ENCODE measurements around the gene ARAF.

GRCh38 chrX:47577901-47578300, 16.9 kb downstream of the ARAF start:
- no peak for TF ChIP-seq CTCF (IDR thresholded peaks at IDR 0.05 in 2 of 3, conservative IDR thresholded peaks at IDR 0.05 in 1 of 3; ENCODE audit: borderline replicate concordance in 1 of 3, insufficient read depth in 1 of 3, low read depth in 2 of 3, low read length in 2 of 3)
- TF ChIP-seq POLR2AphosphoS5 (IDR thresholded peaks at IDR 0.05; ENCODE audit: low read depth, low read length) = no peak
- TF ChIP-seq EZH2 (IDR thresholded peaks at IDR 0.05) = no peak

Measured in HCT116 (cell line).